Measurements from ENCODE around the gene ASCC3.

DNA sequence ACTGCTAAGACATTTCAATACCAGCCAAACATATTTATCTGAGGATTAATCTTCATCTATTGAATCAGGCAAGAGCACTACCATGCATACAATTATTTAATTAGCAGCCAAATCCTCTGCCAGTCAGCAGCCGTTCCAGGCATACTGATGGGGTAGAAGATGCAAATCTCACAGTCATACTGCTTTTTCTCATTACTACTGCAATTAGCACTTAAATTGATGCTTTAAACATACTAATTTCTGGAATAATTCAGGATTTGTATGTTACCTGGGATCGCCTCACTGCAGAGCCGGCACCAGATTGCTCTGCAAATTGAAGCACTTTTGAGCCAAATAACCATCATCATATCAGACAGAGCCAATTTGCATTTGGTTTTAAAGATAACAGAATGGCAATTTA is 366.5 kb downstream of the ASCC3 start:
- TF ChIP-seq POLR2A (IDR thresholded peaks at IDR 0.05): no peak
- TF ChIP-seq, protein P1, sequence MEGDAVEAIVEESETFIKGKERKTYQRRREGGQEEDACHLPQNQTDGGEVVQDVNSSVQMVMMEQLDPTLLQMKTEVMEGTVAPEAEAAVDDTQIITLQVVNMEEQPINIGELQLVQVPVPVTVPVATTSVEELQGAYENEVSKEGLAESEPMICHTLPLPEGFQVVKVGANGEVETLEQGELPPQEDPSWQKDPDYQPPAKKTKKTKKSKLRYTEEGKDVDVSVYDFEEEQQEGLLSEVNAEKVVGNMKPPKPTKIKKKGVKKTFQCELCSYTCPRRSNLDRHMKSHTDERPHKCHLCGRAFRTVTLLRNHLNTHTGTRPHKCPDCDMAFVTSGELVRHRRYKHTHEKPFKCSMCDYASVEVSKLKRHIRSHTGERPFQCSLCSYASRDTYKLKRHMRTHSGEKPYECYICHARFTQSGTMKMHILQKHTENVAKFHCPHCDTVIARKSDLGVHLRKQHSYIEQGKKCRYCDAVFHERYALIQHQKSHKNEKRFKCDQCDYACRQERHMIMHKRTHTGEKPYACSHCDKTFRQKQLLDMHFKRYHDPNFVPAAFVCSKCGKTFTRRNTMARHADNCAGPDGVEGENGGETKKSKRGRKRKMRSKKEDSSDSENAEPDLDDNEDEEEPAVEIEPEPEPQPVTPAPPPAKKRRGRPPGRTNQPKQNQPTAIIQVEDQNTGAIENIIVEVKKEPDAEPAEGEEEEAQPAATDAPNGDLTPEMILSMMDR (IDR thresholded peaks at IDR 0.05): no peak

All from adrenal gland (tissue), 5 donors.